ENCODE measurements around the gene INPP5A. TPM values are rescaled to one million over a fixed set of nuclear protein-coding genes. Genes with fewer than 3 reads are reported as not detected.

INPP5A gene
- total RNA-seq, 2 donors from 2014 or later: 65.2 to 102 TPM

GRCh38 chr10:132554053-132554990, 16.7 kb downstream of the INPP5A start:
- peak; percentile 65 for DNase-seq (ENCODE audit: low spot score)
- intact Hi-C loops (cut with DNase I): no loop called here

GRCh38 chr10:132554991-132555647, 17.5 kb downstream of the INPP5A start:
- peak; percentile 87 for DNase-seq (ENCODE audit: low spot score)

GRCh38 chr10:132555648-132556575, 18.3 kb downstream of the INPP5A start:
- DNase-seq (ENCODE audit: low spot score): no peak
- intact Hi-C loops (cut with DNase I): no loop called here

More at GRCh38 chr10:132554991-132555647, 17.5 kb downstream of the INPP5A start:
- intact Hi-C loops (cut with DNase I): no loop called here

- DNase-seq (ENCODE audit: low spot score): no peak
- intact Hi-C loops (cut with DNase I): no loop called here
Measured at GRCh38 chr10:132556994-132557441, 19.4 kb downstream of the INPP5A start.

- intact Hi-C loops (cut with DNase I): no loop called here
- no peak for DNase-seq (ENCODE audit: low spot score)
Measured at GRCh38 chr10:132557696-132558515, 20.3 kb downstream of the INPP5A start.

GRCh38 chr10:132558516-132559413, 21.2 kb downstream of the INPP5A start:
- intact Hi-C loops (cut with DNase I): no loop called here
- DNase-seq (ENCODE audit: low spot score): peak; percentile 70

- intact Hi-C loops (cut with DNase I): no loop called here
- no peak for DNase-seq (ENCODE audit: low spot score)
Measured at GRCh38 chr10:132559538-132559937, 22.0 kb downstream of the INPP5A start.

- intact Hi-C loops (cut with DNase I): no loop called here
Measured at GRCh38 chr10:132560241-132560731, 22.7 kb downstream of the INPP5A start.

GRCh38 chr10:132562177-132562915, 24.8 kb downstream of the INPP5A start:
- intact Hi-C loops (cut with DNase I): no loop called here
- no peak for DNase-seq (ENCODE audit: low spot score)

More at GRCh38 chr10:132560241-132560731, 22.7 kb downstream of the INPP5A start:
- DNase-seq (ENCODE audit: low spot score): no peak

GRCh38 chr10:132562916-132563456, 25.4 kb downstream of the INPP5A start:
- DNase-seq (ENCODE audit: low spot score): no peak
- intact Hi-C loops (cut with DNase I): no loop called here

GRCh38 chr10:132563485-132564248, 26.1 kb downstream of the INPP5A start:
- intact Hi-C loops (cut with DNase I): no loop called here
- DNase-seq (ENCODE audit: low spot score): peak; percentile 80

GRCh38 chr10:132564249-132564605, 26.6 kb downstream of the INPP5A start:
- intact Hi-C loops (cut with DNase I): no loop called here

GRCh38 chr10:132564690-132565089, 27.1 kb downstream of the INPP5A start:
- intact Hi-C loops (cut with DNase I): no loop called here
- no peak for DNase-seq (ENCODE audit: low spot score)

More at GRCh38 chr10:132564249-132564605, 26.6 kb downstream of the INPP5A start:
- no peak for DNase-seq (ENCODE audit: low spot score)

GRCh38 chr10:132565516-132566209, 28.1 kb downstream of the INPP5A start:
- no peak for DNase-seq (ENCODE audit: low spot score)
- intact Hi-C loops (cut with DNase I): no loop called here

GRCh38 chr10:132566892-132567291, 29.3 kb downstream of the INPP5A start:
- intact Hi-C loops (cut with DNase I): no loop called here
- DNase-seq (ENCODE audit: low spot score): no peak

Measured in posterior vena cava (tissue), 2 donors.